ENCODE measurements around the gene PPP2R1A.

Gene PPP2R1A

GRCh38 chr19:52189735-52190486, at the start of gene PPP2R1A:
TSS of gene PPP2R1A (plus strand) at chr19:52190052. CDS start at chr19:52190097, 45 bp downstream.
- DNase-seq (ENCODE audit: low spot score): peak; percentile 93

DNA sequence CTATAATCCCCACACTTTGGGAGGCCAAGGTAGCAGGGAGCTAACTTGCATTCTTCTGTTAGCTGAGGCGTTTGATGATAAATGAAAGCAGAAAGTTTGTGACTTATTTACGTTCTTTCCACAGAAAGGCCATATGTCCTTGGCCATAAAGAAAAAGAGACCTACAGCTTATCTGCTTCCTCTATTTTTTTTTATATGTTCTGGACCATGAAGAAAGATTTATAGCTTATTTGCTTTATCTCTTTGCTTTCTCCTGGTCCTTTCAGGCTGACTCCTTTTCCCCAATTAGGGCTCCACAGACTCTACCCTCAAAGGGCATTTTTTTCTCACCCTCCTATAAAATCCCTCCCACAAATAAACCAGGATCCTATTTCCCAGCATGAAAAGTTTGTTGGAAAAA, 48.6 kb upstream of the PPP2R1A start:
- DNase-seq (ENCODE audit: low spot score): no peak

- no peak for DNase-seq (ENCODE audit: low spot score)
Observed at GRCh38 chr19:52142001-52142595, 47.8 kb upstream of the PPP2R1A start.

- no peak for DNase-seq (ENCODE audit: low spot score)
Observed at GRCh38 chr19:52148256-52148655, 41.6 kb upstream of the PPP2R1A start.

DNA sequence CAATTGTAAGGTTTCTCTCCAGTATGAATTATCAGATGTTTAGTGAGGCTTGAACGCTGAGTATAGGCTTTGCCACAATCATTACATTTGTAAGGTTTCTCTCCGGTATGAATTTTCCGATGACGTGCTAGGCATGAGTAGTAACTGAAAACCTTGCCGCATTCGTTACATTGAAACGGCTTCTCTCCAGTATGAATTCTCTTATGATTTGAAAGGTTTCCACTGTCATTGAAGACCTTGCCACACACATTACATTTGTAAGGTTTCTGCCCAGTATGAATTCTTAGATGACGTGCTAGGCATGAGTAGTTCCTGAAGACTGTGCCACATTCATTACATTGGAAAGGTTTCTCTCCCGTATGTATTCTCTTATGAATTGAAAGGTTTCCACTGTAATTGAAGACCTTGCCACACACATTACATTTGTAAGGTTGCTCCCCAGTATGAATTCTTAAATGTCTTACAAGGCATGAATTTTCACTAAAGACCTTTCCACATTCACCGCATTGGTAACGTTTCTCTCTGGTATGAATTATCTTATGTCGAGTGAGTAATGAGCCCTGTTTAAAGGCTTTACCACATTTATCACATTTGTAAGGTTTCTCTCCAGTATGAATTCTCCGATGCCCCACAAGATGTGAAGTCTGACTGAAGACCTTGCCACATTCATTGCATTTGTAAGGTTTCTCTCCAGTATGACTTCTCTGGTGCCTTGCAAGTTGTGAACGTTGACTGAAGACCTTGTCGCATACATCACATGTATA, 34.1 kb upstream of the PPP2R1A start:
- DNase-seq (ENCODE audit: low spot score): no peak

DNA sequence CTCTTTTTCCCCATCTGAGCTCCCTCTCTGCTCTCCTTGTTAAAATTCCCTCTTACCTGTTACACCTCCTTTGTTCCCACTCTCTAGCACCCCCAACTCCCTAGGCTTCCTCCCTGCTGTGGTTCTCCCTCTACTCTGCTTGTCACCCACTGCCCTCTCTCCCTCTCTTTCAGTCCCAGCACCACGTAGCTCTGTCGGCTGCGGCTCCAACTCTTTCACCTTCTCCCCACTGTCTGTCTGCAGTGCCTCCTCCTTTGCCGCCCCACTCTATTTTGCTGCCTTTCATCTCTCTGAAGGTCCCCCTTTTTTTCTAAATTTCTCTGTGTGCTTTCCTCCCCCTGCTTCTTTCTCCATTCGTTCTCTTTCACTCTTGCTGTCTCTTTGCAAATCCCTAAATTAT, 19.5 kb upstream of the PPP2R1A start:
- no peak for DNase-seq (ENCODE audit: low spot score)

GRCh38 chr19:52170863-52171320, 19.0 kb upstream of the PPP2R1A start:
- no peak for DNase-seq (ENCODE audit: low spot score)

DNA sequence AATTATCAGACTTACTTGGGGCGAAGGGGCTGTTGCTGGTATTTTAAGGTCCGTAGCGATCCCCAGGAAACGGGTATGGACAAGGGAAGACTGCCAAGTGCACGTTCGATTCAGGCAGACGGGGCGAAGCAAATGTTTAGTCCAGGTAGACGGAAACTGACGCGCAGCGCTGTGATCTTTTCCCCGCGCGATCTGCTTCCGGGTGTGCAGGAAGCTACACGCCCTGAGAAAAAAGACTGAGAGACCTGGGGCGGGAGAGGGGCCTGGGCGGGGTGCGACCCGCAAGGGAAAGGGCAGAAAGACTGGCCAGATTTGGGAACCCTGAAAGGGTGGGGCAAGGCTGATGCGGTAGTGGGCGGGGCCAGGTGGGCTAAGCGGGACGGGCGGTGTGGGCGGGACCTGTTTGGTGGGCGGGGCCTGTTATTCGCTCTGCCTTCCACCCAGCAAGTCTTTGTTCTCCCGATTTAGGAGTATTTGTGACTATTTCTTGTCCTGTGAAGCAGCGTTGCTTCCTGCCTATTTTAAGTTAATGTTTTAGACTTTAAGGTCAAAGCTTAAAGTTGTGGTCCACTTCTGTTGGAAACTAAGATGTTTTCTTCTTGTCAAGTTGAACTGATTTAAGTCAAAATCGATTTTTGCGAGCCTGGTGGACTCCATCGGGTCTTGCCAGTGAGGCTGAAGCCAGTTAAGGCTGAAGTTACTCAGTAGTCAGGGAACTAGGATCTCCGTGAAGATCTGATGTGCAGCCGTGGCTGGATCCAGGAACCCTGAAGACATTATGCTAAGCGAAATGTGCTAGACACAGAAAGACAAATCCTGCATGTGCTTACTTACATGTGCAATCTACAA, 18.3 kb upstream of the PPP2R1A start, which contains the start of gene ZNF836:
ZNF836 (minus strand) TSS at position 301 of the 849 bp plus-strand sequence. CDS start 3,549 bp downstream, outside the sequence.
- DNase-seq (ENCODE audit: low spot score): no peak

DNA sequence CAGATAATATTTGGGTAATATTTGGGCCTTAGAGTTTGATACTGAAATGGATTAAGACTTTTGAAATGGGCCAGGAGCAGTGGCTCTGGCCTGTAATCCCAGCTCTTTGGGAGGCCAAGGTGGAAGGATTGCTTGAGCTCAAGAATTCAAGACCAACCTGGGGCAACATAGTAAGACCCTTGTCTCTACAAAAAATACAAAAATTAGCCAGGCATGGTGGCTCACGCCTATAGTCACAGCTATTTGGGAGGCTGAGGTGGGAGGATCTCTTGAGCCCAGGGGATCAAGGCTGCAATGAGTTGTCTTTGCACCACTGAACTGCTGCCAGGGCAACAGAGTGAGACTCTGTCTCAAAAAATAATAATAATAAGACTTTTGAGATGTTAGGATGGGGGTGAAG, 17.5 kb upstream of the PPP2R1A start:
- DNase-seq (ENCODE audit: low spot score): no peak

DNA sequence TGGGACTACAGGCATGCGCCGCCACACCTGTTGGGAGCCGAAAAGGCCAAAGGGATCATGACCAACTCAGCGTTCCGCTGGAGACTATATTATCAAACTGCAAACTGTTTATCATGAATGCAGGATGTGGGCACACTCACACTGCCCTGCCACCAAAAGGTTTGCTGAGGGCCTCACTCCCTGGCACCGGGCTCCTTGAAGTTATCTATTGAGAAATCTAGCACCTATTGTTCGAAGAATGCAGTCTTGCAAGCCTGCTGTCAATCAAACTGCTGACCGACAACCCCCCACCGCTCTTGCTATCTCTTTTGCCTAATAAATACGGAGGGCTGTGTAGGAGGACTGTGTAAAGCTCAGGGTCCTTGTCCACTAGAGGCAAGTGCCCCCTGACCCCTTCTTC, 13.3 kb upstream of the PPP2R1A start:
- DNase-seq (ENCODE audit: low spot score): no peak

DNA sequence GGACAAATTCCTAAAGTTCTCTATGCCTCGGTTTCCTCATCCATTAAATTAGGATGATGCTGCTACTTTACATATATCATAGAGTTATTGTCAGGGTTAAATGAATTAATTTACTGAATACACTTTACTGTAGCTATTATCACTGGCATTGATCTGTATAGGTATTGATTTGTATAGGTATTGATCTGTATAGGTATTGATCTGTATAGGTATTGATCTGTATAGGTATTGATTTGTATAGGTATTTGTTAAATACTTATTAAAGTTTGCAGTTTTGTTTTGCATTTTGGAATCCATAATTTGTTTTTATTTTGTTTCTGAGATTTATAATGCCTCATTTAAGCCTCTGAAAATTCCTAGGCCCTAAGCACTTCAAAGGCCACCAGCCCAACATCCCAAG, 2.4 kb upstream of the PPP2R1A start:
- no peak for DNase-seq (ENCODE audit: low spot score)

DNA sequence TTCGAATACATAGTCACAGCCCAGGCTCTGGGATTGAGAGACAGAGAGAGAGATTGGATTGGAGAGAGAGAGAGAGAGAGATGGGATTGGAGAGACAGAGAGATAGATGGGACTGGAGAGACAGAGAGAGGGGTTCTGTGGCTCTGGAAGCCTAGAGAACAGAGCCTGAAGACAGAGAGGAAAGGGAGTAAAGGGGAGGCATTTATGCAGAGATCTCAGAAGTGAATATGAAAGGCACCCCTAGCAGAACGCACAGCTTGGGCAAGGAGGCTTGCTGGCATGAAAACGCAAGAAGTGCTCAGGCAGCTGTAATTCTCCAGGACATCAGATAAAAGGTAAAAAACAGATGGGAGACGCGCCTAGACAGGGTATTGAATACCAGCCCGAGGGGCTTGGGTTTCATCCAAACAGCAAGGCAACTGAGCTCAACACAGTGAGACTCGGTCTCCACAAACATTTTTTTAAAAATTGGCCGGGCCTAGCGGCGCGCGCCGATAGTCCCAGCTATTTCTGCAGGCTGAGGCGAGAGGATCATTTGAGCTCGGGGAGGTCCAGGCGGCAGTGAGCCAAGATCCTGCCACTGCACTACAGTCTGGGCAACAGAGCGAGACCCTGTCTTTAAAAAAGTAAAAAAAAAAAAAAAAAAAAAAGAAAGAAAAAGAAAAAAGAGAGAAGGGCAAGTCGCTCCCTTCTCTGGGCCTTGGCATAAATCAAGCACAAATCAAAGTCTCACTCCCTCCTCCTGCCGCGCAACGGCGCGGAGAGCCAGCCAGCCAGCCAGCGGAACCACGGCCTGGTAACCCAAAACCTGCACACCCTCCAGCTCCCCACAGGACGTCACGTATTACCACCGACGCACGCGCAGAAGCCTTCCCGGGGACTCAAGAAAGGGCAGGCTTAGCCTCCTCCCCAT, 774 bp upstream of the PPP2R1A start:
- no peak for DNase-seq (ENCODE audit: low spot score)

GRCh38 chr19:52190487-52191293, 838 bp downstream of the PPP2R1A start:
- no peak for DNase-seq (ENCODE audit: low spot score)

- DNase-seq (ENCODE audit: low spot score): no peak
Observed at GRCh38 chr19:52191389-52191788, 1.5 kb downstream of the PPP2R1A start.

DNA sequence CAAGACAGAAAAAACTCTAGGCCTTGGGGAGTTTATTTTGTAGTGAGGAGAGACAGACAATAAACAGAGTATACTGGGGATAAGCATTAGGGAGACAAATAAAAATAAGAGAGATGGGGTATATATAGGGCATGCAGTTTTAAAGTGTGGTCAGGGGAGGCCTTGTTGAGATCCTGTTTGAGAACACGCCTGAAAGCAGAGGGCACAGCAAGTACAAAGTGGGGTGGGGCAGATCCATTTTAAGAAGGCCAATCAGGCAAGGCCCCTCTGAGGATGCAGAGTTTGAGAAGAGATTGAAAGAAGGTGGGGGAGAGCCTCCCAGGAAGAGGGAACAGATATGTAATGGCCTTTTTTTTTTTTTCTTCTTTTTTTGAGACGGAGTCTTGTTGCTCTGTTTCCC, 2.1 kb downstream of the PPP2R1A start:
- DNase-seq (ENCODE audit: low spot score): no peak

DNA sequence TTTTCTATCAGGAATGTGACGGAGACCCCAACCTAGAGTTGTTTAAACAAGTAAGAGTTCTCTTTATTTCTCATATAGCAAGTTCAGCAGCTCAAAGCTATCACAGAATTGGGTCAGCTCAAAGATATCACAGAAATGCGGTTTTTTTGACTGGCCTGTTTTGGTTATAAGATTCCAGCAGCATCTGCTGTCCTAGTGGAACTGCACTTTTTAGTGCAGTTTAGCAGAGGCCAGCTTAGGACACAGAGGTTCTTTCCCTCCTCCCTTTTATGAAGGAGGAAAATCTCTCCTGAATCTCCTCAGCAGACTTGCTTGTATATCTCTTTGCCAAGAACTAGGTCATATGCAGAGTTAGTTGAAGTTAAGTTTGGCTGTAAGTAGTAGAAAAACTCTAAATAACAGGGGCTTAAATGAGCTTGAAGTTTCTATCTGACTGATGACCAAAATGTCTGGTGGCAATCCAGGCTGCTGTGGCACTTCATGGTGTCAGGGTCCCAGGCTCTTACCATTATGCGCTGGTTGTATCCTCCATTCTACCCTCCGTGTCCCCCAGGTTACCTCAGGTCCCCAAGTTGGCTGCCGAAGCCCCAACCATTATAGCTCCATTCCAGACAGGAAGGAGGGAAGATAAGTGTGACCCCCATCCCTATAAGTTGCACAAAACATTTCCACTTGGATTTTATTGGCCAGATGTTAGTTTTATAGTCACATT, 6.6 kb downstream of the PPP2R1A start:
- DNase-seq (ENCODE audit: low spot score): no peak

DNA sequence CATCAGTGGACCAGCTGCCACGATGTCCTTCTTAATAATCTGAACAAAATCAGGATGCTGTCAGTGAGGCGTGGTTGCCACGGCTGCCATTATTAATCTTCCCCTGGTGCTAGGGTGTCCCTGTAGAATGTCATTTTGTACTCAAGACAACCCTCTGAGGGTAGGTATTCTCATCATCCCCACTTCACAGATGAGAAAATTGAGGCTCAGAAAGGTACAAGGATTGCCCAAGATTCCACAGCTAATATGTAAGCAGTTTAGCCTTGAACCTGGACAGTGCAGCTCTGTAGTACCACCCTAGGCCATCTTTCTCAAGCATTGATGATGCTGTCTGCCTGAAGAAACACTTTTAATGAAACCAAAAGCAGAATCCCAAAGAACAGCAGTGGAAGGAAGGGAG, 8.1 kb downstream of the PPP2R1A start:
- DNase-seq (ENCODE audit: low spot score): no peak

- DNase-seq (ENCODE audit: low spot score): no peak
Observed at GRCh38 chr19:52198678-52199077, 8.8 kb downstream of the PPP2R1A start.

DNA sequence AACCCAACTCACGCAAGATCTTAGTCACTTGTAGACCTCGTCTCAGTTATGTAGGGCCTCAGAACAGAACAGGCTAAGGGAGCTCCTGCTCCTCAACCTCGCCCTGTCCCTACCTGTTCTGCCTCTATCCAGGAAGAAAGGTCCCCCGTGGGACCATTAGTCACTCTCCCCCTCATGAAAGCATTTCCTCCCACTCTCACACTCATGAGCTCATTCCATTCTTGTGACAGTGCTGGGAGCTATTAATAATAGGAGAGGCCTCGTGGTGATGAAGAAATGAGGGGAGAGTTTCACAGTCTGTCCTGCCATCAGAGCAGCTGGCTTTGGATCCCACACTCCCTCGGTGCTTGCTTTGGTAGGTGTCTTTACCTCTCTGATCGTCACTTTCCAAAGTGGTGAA, 10.2 kb downstream of the PPP2R1A start:
- DNase-seq (ENCODE audit: low spot score): no peak
